GM12878 (cell line): ENCODE data around the gene FAM98C. TPM values are rescaled to one million over a fixed set of nuclear protein-coding genes. Genes with fewer than 3 reads are reported as not detected.

Experiments
- ATAC-seq: fragments of 200-7000 bp; cut with Tn5 transposase; 3 replicates; pipeline ENCODE4 v1.9.1; 2020; ENCODE audit warnings: mild to moderate bottlenecking, moderate library complexity
- BruUV-seq: library from RNA; stranded (reverse); fragments of 400-500 nt; replicated peaks from 2 replicates; lab custom pipeline; 2021; lab: Mats Ljungman, UMichigan
- CTCF ChIA-PET: fragments of 300-600 bp; sonication (Branson Sonifier 250); formaldehyde crosslinking; extraction: SDS; loops from one replicate; lab custom pipeline; 2021; ENCODE audit warnings: inconsistent platforms; lab: Yijun Ruan, JAX
- POLR2A ChIA-PET: fragments of 350-600 bp; formaldehyde crosslinking; extraction: SDS; loops from one replicate; lab custom pipeline; 2021; ENCODE audit warnings: inconsistent platforms; lab: Charles Lee
- RAD21 ChIA-PET: fragments of 300-600 bp; sonication (Branson Sonifier 250); formaldehyde crosslinking; loops from one replicate; lab custom pipeline; 2023; ENCODE audit warnings: antibody characterized with exemption; ENCODE audit not compliant: unreplicated experiment; lab: Charles Lee
- SMC1A ChIA-PET: fragments of 300-600 bp; sonication (Branson Sonifier 250); formaldehyde crosslinking; loops from one replicate; lab custom pipeline; 2023; ENCODE audit not compliant: unreplicated experiment, uncharacterized antibody; lab: Charles Lee
- DNase-seq: peaks from one replicate; pipeline ENCODE4 v3.0.0-alpha.2; 2011; ENCODE audit warnings: low read depth, low spot score
- FAIRE-seq: peaks from 3 replicates; lab custom pipeline; 2011; peaks lifted over from hg19 to GRCh38; lab: Jason Lieb, UNC
- H2AFZ ChIP-seq: 2 replicates; pipeline ENCODE4 v1.6.0; 2011; ENCODE audit warnings: low read depth, low read length, control low read depth; ENCODE audit not compliant: control insufficient read depth
- H3K27ac ChIP-seq: 2 replicates; pipeline ENCODE4 v1.5.1; 2011; ENCODE audit warnings: control low read depth; ENCODE audit not compliant: control insufficient read depth, insufficient read depth
- H3K27me3 ChIP-seq, 2 experiments: replicated peaks in 1 of 2; 2 replicates each; pipeline versions ENCODE4 v1.6.0 to v1.6.1; 2011; ENCODE audit warnings: low read length in 1 of 2; ENCODE audit not compliant: control insufficient read depth in 2 of 2, insufficient read depth in 2 of 2
- H3K36me3 ChIP-seq, 2 experiments: 2 replicates each; pipeline ENCODE4 v1.5.1; 2011; ENCODE audit warnings: low read length in 1 of 2; ENCODE audit not compliant: control insufficient read depth in 2 of 2, insufficient read depth in 2 of 2
- H3K4me1 ChIP-seq: 2 replicates; pipeline ENCODE4 v1.6.1; 2011; ENCODE audit warnings: mild to moderate bottlenecking, low read length, moderate library complexity, mixed read lengths; ENCODE audit not compliant: control insufficient read depth, insufficient read depth
- H3K4me2 ChIP-seq: 2 replicates; pipeline ENCODE4 v1.6.0; 2011; ENCODE audit warnings: control low read depth; ENCODE audit not compliant: control insufficient read depth, insufficient read depth
- H3K4me3 ChIP-seq: fragments of 200-600 bp; sonication (generic); 2 replicates; pipeline ENCODE4 v1.5.1; 2016
- H3K79me2 ChIP-seq: 2 replicates; pipeline ENCODE4 v1.6.0; 2011; ENCODE audit warnings: low read length; ENCODE audit not compliant: control insufficient read depth, insufficient read depth
- H3K9ac ChIP-seq: 2 replicates; pipeline ENCODE4 v1.8.0; 2011; ENCODE audit warnings: low read length, control low read depth, mixed read lengths; ENCODE audit not compliant: control insufficient read depth, insufficient read depth
- H3K9me3 ChIP-seq: replicated peaks from 3 replicates; pipeline ENCODE4 v1.5.1; 2011; ENCODE audit warnings: mild to moderate bottlenecking, low read length; ENCODE audit not compliant: control insufficient read depth, insufficient read depth
- H4K20me1 ChIP-seq: 2 replicates; pipeline ENCODE4 v1.6.0; 2011; ENCODE audit not compliant: control insufficient read depth, insufficient read depth
- CREB1 ChIP-seq: IDR thresholded peaks from 2 replicates; pipeline ENCODE4 v1.6.1; 2012; ENCODE audit warnings: low read depth, mild to moderate bottlenecking, inconsistent platforms
- EZH2 ChIP-seq: IDR thresholded peaks from 2 replicates; pipeline ENCODE4 v1.6.1; 2012; ENCODE audit warnings: low read depth, mild to moderate bottlenecking, control low read depth, inconsistent platforms, low read length, borderline replicate concordance; ENCODE audit not compliant: control insufficient read depth
- RB1 ChIP-seq: fragments of 450-650 bp; formaldehyde crosslinking; IDR thresholded peaks from 2 replicates; pipeline ENCODE4 v1.6.1; 2017; ENCODE audit warnings: mild to moderate bottlenecking, borderline replicate concordance
- WGBS: methylation state at CpG from one replicate; pipeline ENCODE4 v1.1.6; 2016; ENCODE audit warnings: low lambda C conversion rate; ENCODE audit not compliant: insufficient replicate concordance, insufficient coverage; ENCODE audit errors: missing lambda C conversion rate; 5-methylcytosine and 5-hydroxymethylcytosine counted together
- in situ Hi-C: fragments of 300-500 bp; cut with MboI; formaldehyde crosslinking; loops from 9 replicates; pipeline ENCODE4 v1.14.3; 2018; ENCODE audit warnings: mixed read lengths
- intact Hi-C: fragments of 100-400 bp; cut with micrococcal nuclease; formaldehyde crosslinking; loops from one replicate; pipeline ENCODE4 v1.14.2; 2022; ENCODE audit not compliant: unreplicated experiment
- polyA plus RNA-seq, 11 experiments: library from polyadenylated mRNA; depleted of rRNA in 4 of 11; unstranded in 6 of 11; stranded (reverse) in 5 of 11; fragments of >200 nt; fragmentation: Nextera tagmentation in 4 of 11; fragmentation: Illumina TruSeq in 1 of 11; extraction: Ambion mirVana in 4 of 11; extraction: Trizol in 1 of 11; gene quantifications; 1 replicate in 1 of 11; 2 replicates in 10 of 11; pipeline versions ENCODE4 v1.2.1 to v1.2.3, GENCODE V29; 2011 to 2016; ENCODE audit warnings: inconsistent platforms in 2 of 11, missing spikeins in 2 of 11, low read depth in 1 of 11
- total RNA-seq, 4 experiments: library from RNA; depleted of rRNA in 3 of 4; stranded (reverse); fragments of >200 nt in 3 of 4; fragmentation: Illumina TruSeq in 1 of 4; extraction: Trizol in 1 of 4; gene quantifications; 2 replicates each; pipeline versions ENCODE4 v1.2.1 to v1.2.3, GENCODE V29; 2013 to 2021
- TF ChIP-seq, protein P1 (sequence below): fragments of 450-650 bp; IDR thresholded peaks from 2 replicates; pipeline ENCODE4 v1.6.1; 2018; ENCODE audit warnings: mild to moderate bottlenecking, low read depth, moderate library complexity; ENCODE audit not compliant: partially characterized antibody

Gene FAM98C
- total and polyA plus RNA-seq, 10 of the 15 experiments (the other 5 are each of a cell fraction or from before 2014, with no cell fraction given), result 1.4 to 17.2 (median 9.5) TPM

DNA sequence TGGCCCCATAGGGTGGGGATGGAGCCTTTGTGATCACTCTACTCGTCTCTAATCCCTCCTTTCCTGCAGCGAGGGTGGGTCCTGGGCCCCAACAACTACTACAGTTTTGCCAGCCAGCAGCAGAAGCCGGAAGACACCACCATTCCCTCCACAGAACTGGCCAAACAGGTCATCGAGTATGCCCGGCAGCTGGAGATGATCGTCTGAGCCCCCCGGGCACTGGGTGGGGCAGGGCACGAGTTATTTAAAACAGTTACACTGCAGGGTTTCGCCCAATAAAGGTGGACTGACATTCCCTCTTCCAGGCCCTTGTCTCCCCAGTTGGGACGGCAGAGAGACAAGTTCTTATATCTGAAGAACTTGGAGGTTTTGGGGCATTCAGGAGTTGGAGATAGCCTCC lies 19.7 kb upstream of the FAM98C start (continued):
- no peak for TF ChIP-seq CREB1
- TF ChIP-seq RB1, result no peak

DNA sequence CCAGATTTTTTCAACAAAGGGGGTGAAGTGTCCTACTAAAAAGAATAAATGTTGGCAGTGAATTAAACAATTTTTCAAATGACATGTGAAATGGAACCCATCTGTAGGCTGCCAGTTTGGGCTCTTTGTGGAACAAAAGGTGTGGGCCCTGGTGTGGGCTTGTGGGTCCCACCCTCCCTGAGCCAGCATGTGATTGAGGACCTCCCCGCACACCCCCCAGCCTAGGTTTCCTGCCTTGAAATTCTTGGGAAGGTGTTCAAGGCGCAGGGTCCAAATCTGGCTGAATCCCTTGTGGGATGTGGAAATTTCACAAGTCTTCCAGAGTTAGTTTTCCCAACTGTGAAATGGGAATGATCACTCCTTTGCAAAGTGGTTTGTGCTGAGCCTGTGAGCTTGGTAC lies 19.1 kb upstream of the FAM98C start:
- Histone ChIP-seq H4K20me1 (0 out of 2 replicates have a peak, but pooled peaks cover 2% of the 10 kb centered on the region), H3K9ac (no peak overlapping the region), H2AFZ (no peak overlapping the region), H3K9me3 (no peaks in the 10 kb centered on the region), H3K4me3 (no peak overlapping the region), H3K4me1 (peaks cover 12% of the 10 kb centered on the region), H3K79me2 (0 out of 2 replicates have a peak, but pooled peaks cover 1% of the 10 kb centered on the region), H3K36me3 (peaks cover 17% of the 10 kb centered on the region in 2 experiments; a peak in 3 of 4 replicates), H3K27ac (no peak overlapping the region), H3K27me3 (no peaks in the 10 kb centered on the region), H3K4me2 (no peak overlapping the region)
- DNase-seq, result no peak
- BruUV-seq, result no TSS peak
- intact Hi-C loops (no loop called here), in situ Hi-C loops (no loop called here)
- TF ChIP-seq EZH2, result no peak
- TF ChIP-seq, protein P1, sequence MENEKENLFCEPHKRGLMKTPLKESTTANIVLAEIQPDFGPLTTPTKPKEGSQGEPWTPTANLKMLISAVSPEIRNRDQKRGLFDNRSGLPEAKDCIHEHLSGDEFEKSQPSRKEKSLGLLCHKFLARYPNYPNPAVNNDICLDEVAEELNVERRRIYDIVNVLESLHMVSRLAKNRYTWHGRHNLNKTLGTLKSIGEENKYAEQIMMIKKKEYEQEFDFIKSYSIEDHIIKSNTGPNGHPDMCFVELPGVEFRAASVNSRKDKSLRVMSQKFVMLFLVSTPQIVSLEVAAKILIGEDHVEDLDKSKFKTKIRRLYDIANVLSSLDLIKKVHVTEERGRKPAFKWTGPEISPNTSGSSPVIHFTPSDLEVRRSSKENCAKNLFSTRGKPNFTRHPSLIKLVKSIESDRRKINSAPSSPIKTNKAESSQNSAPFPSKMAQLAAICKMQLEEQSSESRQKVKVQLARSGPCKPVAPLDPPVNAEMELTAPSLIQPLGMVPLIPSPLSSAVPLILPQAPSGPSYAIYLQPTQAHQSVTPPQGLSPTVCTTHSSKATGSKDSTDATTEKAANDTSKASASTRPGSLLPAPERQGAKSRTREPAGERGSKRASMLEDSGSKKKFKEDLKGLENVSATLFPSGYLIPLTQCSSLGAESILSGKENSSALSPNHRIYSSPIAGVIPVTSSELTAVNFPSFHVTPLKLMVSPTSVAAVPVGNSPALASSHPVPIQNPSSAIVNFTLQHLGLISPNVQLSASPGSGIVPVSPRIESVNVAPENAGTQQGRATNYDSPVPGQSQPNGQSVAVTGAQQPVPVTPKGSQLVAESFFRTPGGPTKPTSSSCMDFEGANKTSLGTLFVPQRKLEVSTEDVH, result no peak
- RAD21 ChIA-PET, result interaction anchor here (0.7 to 1.0 kb wide), 2 partner anchors 19 to 20 kb away, joined by 3 read pairs; partner anchors contain the start of gene FAM98C
- CTCF ChIA-PET, result no interaction called here
- WGBS, result 94% methylated on average over 2 of the region's 2 CpGs
- FAIRE-seq, result no peak
- SMC1A ChIA-PET, result no interaction called here
- POLR2A ChIA-PET, result interaction anchor here (1.8 kb wide), 1 partner anchor 9 kb away, joined by 5 read pairs; the partner anchor contains the start of gene PSMD8
- no peak for ATAC-seq
